Thyroid gland (tissue), 4 donors: Measurements from ENCODE around the gene UBE2A.

Experiments used
- POLR2A ChIP-seq, 2 donors: fragments of 450-650 bp; IDR thresholded peaks; one replicate each; pipeline ENCODE4 v1.6.1; 2017; ENCODE audit warnings: antibody characterized with exemption in 2 of 2, mild to moderate bottlenecking in 2 of 2, moderate library complexity in 1 of 2
- TF ChIP-seq, protein P1 (sequence below), 6 experiments: fragments of 200-600 bp in 3 of 6; fragments of 450-650 bp in 3 of 6; sonication (generic) in 3 of 6; IDR thresholded peaks; one replicate each; pipeline ENCODE4 v1.5.1; 2016 to 2019; ENCODE audit warnings: antibody characterized with exemption in 6 of 6, mild to moderate bottlenecking in 2 of 6, inconsistent platforms in 1 of 6, moderate library complexity in 1 of 6

GRCh38 chrX:119589810-119590209 is 15.4 kb downstream of the UBE2A start:
- TF ChIP-seq, protein P1, sequence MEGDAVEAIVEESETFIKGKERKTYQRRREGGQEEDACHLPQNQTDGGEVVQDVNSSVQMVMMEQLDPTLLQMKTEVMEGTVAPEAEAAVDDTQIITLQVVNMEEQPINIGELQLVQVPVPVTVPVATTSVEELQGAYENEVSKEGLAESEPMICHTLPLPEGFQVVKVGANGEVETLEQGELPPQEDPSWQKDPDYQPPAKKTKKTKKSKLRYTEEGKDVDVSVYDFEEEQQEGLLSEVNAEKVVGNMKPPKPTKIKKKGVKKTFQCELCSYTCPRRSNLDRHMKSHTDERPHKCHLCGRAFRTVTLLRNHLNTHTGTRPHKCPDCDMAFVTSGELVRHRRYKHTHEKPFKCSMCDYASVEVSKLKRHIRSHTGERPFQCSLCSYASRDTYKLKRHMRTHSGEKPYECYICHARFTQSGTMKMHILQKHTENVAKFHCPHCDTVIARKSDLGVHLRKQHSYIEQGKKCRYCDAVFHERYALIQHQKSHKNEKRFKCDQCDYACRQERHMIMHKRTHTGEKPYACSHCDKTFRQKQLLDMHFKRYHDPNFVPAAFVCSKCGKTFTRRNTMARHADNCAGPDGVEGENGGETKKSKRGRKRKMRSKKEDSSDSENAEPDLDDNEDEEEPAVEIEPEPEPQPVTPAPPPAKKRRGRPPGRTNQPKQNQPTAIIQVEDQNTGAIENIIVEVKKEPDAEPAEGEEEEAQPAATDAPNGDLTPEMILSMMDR (IDR thresholded peaks at IDR 0.05): no peak
- no peak for TF ChIP-seq POLR2A (IDR thresholded peaks at IDR 0.05)
